ENCODE results near the gene FNTB. TPM values are rescaled to one million over a fixed set of nuclear protein-coding genes. Genes with fewer than 3 reads are reported as not detected.

Gene FNTB
- total and polyA plus RNA-seq, 9 of the 15 experiments (the other 6 are each of a cell fraction or from before 2014, with no cell fraction given) = 6.9 to 23.2 (median 12.2) TPM

DNA sequence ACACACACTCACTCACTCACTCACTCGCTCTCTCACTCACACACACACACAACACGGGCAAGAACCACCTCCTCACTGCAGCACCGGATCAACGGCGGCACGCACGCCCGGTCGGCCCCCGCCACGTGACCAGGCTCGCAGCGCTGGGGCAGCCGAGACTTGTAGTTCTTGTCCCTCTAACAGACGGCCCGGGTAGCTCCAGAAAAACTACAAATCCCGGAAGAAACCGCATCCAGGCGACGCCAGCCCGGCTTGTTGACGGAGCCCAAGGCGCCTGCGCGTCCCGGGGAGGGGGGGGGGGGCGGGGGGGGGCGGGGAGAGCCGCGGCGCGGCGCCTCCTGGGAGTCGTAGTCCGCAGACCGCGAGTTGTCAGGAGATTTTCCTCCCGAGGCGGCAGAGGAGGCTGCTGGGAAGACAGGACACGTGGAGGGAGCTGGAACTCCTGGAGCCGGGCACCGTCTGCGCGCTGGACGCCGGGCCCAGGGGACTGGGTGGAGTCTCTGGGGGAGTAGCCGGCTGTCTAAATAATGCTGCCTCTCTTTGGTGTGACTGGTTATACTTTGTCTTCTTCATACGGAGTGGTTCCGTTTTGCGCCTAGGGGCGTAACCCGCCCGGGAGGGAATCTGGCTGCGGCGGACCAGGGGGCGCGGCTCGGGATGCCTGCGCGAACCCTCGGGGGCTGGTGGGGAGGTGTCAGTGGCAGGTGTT, 115.9 kb downstream of the FNTB start, which contains the start of gene MAX (continued):
- TF ChIP-seq, protein P1, sequence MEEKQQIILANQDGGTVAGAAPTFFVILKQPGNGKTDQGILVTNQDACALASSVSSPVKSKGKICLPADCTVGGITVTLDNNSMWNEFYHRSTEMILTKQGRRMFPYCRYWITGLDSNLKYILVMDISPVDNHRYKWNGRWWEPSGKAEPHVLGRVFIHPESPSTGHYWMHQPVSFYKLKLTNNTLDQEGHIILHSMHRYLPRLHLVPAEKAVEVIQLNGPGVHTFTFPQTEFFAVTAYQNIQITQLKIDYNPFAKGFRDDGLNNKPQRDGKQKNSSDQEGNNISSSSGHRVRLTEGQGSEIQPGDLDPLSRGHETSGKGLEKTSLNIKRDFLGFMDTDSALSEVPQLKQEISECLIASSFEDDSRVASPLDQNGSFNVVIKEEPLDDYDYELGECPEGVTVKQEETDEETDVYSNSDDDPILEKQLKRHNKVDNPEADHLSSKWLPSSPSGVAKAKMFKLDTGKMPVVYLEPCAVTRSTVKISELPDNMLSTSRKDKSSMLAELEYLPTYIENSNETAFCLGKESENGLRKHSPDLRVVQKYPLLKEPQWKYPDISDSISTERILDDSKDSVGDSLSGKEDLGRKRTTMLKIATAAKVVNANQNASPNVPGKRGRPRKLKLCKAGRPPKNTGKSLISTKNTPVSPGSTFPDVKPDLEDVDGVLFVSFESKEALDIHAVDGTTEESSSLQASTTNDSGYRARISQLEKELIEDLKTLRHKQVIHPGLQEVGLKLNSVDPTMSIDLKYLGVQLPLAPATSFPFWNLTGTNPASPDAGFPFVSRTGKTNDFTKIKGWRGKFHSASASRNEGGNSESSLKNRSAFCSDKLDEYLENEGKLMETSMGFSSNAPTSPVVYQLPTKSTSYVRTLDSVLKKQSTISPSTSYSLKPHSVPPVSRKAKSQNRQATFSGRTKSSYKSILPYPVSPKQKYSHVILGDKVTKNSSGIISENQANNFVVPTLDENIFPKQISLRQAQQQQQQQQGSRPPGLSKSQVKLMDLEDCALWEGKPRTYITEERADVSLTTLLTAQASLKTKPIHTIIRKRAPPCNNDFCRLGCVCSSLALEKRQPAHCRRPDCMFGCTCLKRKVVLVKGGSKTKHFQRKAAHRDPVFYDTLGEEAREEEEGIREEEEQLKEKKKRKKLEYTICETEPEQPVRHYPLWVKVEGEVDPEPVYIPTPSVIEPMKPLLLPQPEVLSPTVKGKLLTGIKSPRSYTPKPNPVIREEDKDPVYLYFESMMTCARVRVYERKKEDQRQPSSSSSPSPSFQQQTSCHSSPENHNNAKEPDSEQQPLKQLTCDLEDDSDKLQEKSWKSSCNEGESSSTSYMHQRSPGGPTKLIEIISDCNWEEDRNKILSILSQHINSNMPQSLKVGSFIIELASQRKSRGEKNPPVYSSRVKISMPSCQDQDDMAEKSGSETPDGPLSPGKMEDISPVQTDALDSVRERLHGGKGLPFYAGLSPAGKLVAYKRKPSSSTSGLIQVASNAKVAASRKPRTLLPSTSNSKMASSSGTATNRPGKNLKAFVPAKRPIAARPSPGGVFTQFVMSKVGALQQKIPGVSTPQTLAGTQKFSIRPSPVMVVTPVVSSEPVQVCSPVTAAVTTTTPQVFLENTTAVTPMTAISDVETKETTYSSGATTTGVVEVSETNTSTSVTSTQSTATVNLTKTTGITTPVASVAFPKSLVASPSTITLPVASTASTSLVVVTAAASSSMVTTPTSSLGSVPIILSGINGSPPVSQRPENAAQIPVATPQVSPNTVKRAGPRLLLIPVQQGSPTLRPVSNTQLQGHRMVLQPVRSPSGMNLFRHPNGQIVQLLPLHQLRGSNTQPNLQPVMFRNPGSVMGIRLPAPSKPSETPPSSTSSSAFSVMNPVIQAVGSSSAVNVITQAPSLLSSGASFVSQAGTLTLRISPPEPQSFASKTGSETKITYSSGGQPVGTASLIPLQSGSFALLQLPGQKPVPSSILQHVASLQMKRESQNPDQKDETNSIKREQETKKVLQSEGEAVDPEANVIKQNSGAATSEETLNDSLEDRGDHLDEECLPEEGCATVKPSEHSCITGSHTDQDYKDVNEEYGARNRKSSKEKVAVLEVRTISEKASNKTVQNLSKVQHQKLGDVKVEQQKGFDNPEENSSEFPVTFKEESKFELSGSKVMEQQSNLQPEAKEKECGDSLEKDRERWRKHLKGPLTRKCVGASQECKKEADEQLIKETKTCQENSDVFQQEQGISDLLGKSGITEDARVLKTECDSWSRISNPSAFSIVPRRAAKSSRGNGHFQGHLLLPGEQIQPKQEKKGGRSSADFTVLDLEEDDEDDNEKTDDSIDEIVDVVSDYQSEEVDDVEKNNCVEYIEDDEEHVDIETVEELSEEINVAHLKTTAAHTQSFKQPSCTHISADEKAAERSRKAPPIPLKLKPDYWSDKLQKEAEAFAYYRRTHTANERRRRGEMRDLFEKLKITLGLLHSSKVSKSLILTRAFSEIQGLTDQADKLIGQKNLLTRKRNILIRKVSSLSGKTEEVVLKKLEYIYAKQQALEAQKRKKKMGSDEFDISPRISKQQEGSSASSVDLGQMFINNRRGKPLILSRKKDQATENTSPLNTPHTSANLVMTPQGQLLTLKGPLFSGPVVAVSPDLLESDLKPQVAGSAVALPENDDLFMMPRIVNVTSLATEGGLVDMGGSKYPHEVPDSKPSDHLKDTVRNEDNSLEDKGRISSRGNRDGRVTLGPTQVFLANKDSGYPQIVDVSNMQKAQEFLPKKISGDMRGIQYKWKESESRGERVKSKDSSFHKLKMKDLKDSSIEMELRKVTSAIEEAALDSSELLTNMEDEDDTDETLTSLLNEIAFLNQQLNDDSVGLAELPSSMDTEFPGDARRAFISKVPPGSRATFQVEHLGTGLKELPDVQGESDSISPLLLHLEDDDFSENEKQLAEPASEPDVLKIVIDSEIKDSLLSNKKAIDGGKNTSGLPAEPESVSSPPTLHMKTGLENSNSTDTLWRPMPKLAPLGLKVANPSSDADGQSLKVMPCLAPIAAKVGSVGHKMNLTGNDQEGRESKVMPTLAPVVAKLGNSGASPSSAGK (IDR thresholded peaks at IDR 0.05) = peak; percentile 71
- no peak for TF ChIP-seq JUNB (CRISPR knock-in tag; conservative IDR thresholded peaks at IDR 0.05)
- TF ChIP-seq CBX5 (IDR thresholded peaks at IDR 0.05; ENCODE audit: borderline replicate concordance, low read depth) = no peak
- TF ChIP-seq CREBBP (IDR thresholded peaks at IDR 0.05; ENCODE audit: low read depth, low read length) = no peak
- TF ChIP-seq ZNF76 (CRISPR knock-in tag; IDR thresholded peaks at IDR 0.05; ENCODE audit: borderline replicate concordance) = no peak
- no peak for TF ChIP-seq CHD4 (IDR thresholded peaks at IDR 0.05; ENCODE audit: insufficient read depth, insufficient replicate concordance, low read depth, low read length, poor library complexity, severe bottlenecking)
- TF ChIP-seq PHTF2 (CRISPR knock-in tag; IDR thresholded peaks at IDR 0.05) = no peak
- TF ChIP-seq, protein P2, sequence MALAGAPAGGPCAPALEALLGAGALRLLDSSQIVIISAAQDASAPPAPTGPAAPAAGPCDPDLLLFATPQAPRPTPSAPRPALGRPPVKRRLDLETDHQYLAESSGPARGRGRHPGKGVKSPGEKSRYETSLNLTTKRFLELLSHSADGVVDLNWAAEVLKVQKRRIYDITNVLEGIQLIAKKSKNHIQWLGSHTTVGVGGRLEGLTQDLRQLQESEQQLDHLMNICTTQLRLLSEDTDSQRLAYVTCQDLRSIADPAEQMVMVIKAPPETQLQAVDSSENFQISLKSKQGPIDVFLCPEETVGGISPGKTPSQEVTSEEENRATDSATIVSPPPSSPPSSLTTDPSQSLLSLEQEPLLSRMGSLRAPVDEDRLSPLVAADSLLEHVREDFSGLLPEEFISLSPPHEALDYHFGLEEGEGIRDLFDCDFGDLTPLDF (CRISPR knock-in tag; IDR thresholded peaks at IDR 0.05) = no peak
- peak; percentile 30; the same call in 1 of the 2 replicates for TF ChIP-seq SMARCE1 (IDR thresholded peaks at IDR 0.05)
- TF ChIP-seq PURB (CRISPR knock-in tag; IDR thresholded peaks at IDR 0.05; ENCODE audit: low read depth) = no peak
- no peak for TF ChIP-seq RBM25 (IDR thresholded peaks at IDR 0.05; ENCODE audit: low read depth, low read length, severe bottlenecking)

Measured in K562 (cell line).